AG08396 (cell line): ENCODE results near the gene HIGD1B.

ENCODE experiments used
- DNase-seq: peaks from one replicate; pipeline ENCODE4 v3.0.0; 2012; ENCODE audit warnings: low spot score, mixed read lengths

The HIGD1B gene

DNA sequence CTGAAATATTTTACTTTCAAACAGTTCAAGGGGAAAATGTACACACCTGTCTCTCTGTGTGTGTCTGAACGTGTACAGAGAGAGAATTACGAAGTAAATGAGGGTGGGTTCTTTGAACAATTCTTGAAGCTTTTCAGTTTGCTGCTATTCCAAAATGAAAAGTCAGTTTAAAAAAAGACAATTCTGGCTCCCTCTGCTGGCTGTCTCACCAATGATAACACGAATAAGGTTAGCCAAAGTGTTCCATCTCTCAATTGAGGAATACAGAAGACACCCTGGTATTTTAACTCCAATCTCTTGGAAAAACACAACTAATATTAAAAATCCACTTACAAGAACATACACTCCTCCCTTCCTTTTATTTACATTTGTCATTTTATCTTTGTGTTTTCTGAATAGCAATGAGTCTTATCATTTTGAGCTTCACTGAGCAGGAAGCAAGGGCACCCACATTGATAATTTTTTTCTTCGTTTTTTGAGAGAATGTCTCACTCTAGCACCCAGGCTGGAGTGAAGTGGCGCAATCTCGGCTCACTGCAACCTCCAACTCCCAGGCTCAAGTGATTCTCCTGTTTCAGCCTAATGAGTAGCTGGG is 31.0 kb downstream of the HIGD1B start:
- peak; percentile 32 for DNase-seq

DNA sequence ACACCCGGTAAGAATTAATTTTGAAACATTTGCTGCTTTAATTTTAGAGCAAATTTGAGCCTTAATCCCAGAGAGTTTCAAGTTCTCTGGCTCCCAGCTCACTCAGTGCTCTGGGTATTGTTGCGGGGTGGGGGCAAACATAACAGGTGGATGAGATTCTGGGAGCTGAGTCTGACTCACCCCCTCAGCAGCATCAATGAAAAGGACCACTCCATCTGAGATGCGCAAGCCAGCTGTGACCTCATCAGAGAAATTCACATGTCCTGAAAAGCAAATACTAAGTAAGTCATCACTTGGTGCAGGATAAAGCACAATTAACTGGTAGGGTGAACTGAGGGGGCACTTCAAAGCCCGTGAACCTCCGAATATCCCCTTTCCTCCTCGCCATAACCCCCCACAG is 31.7 kb downstream of the HIGD1B start:
- DNase-seq, result no peak

DNA sequence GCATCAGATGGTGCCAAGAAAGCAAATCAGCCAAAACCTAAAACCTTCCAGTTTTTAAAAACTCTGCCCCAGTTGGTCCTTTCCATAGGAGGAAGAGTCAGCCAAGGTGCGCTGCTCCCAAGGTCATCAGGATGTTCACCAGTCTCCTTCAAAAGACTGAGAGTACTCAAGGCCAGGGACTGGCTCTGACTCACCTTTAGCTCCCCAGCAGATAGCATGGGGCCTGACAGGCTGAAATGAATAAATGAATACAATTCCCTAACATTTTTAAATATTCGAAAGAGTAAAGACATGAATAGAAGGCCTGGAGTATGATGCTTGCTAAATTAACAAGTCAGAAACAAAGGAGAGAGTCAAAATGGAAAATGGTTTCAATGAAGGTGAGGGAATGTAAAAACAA is 32.4 kb downstream of the HIGD1B start:
- DNase-seq, result no peak

DNA sequence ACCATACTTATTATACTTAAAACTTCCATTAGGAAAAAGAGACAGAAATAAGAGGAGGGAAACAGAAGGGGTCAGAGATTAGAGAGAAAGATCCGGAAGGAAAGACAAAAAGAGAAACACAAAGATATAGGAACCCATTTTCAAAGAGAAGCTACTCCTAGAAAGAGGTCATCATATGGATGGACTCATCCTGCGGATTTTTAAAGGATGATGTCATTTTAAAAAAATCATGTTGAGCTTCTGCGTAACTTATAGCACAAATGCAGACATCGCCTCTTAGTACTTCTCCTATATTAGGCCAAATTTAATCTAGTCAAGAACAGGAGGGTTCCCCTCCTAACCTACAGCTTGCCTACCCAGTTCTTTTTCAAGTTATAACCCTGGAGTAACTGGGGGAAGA is 33.5 kb downstream of the HIGD1B start:
- no peak for DNase-seq

DNA sequence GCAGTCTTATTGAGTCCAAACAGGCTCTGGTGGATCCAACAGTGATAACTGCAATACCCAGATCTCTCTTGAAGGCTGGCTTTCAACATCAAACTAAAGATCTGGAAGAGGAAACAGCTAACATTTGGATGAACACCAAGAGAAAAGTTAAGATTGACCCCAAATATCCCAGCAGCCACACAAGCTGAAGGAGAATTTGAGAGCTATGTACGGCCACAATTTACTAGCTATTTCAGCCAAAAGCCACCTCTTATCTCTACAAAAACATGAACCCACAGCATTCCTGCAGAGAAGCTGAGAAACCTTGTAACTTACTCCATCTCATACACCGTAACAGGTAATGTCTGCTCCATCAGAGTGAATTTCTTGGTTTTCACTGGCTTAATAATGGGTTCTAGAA is 37.3 kb downstream of the HIGD1B start:
- no peak for DNase-seq

DNA sequence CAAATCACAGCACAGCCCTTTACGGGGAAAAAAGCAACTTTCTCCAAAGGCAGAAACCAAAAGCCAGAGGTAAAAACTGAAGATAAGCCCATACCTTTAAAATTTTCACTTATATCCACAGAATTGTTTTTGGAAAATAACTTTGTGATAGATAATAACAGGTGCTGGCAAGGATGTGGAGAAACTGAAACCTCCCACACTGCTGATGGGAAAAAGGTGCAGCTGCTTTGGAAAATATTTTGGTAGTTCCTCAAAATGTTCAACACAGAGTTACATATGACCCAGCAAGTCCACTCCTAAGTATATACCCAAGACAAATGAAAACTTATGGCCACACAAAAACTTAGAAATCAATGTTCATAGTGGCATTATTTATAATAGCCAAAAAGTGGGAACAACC is 39.3 kb downstream of the HIGD1B start:
- DNase-seq, result no peak

DNA sequence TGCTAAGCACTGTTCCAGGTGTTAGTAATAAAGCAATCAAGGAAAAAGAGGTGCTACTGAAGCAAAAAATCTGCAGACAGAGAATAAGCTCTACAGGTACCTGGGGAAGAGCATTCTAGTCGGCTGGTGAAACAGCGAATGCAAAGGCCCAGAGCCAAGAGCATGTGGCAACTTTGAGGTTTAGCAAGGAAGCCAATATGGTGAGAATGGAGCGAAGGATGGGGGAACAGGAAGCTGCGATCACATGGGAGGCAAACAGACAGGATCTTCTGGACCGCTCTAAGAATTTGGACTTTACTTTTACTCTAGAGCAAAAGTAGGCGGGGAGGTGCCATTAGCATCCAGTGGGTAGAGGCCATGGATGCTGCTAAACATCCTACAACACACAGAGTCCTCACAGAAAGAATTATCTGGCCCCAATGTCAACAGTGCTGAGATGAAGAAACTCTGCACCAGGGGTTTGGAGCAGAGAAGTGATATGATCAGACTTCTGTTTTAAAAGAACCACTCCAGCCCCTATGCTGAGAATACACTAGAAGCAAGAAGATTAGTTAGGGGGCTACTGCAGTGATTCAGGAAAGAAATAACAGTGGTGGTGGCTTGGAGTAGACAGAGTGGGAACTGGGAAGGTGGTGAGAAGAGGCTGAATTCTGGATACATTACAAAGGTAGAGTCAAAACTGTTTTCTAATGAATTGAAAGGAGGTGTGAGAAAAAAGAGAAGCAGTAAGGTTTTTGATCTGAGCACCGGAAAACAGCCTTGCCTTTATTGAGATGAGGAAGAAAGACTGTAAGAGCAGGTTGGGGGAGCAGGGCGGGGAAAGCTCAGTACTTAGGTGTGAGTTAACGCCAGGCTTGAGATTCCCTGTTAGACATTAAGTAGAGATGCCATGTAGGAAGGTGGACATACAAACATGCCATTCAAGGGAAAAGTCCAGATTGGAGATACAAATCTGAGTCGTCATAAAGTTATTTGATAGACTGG is 40.6 kb downstream of the HIGD1B start:
- no peak for DNase-seq

DNA sequence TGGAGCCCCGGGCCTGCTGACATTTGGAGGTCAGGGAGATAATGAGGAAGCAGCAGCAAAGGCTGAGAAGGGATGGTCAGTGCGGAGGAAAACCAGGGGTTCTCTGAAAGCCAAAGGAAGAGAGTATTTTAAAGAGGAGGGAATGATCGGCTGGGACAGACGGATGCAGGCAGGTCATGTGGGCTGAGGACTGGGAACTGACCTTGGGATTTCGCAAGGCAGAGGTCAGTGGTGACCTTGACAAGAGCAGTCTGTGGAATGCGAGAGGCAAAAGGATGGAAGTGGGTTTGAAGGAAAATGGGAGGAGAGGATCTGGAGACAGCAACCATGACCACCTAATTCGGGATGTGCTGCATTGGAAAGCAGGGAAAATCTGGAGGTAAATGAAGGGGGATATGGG is 41.3 kb downstream of the HIGD1B start:
- DNase-seq, result no peak

DNA sequence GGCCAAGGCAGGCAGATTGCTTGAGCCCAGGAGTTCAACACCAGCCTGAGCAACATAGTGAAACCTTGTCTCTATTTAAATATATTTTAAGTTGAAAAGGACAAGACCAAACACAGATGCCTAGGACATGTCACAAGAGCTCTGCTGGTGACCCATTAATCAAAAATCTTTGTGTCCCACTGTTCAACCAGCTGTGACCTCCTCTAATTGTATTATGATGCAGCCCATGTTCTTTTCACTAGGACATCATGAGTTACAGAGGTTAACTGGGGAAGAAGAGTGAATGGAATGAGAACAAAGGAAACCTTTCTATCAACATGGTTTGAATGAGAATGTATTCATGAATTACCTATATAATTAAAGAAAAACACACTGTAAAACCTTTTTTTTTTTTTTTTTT is 44.6 kb downstream of the HIGD1B start:
- no peak for DNase-seq

DNA sequence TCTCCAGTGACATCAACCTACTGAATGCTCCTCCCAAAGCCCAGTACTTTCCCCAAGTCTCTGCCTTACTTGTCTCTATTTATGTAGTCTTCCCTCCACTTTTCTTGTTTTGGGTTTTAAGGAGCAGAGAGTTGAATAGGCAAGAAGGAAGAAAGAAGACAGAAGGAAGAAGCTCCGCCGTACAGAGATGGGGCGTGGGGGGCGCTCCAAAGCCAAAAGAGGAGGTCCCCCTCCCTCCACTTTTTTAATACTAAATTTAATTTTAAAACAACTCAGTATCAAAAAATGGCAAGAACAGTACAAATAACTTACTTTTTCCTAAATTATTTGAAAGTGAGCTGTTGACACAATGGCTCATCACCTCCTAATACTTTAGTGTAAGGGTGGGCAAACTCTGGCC is 47.0 kb downstream of the HIGD1B start:
- no peak for DNase-seq

DNA sequence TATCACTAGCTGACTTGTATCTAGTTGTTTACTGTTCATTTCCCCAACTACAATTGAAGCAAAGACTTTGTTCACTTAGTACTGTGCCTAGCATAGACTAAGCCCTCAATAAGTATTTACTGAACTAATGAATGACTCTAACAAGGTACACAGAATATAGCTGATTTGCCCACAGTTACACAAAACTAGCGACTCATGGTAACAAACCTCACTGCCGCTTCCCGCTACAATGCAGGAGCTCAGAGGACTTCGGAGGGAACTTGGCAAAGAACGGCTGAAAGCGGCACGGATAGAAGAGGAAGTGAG is 51.0 kb downstream of the HIGD1B start:
- no peak for DNase-seq

DNA sequence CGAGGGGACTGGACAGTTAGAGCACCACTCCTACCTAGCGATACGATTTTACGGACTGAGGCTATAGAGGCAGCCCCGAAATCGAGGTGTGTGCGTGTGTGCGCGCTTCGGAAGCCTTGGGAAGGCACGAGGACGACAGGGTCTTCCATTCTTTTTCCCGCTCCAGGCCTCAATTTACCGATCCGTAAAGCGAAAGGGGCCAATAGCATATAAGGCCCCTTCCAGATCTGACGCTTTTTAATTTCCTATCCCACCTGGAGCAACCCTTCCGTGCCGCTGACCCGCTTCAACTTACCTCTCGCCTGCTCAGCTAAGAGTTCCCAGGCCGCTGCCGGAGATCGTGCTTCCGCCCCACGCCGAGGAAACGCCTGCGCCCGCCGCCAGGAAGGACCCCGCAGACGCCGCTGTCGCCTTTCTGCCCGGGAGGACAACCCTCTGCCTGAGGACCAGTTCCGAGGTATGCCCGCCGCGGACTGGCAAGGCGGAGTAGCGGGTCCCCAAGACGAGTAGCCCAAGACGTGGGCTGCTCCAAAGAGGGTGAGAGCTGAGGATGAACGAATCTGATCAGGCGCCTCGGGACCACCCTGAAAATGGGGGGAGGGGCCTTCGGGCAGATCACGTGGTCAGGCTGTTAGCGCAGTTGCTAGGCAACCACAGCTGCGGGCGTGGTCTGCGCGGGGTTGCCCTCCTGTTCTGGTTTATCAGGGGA is 51.5 kb downstream of the HIGD1B start, which contains the start of gene EFTUD2:
TSS of gene EFTUD2 (minus strand) at position 372 of the 709 bp plus-strand sequence. CDS start 4,924 bp downstream, outside the sequence.
- DNase-seq, result peak; percentile 92
